PC-3 (cell line): ENCODE data around the gene MPST. TPM values are rescaled to one million over a fixed set of nuclear protein-coding genes. Genes with fewer than 3 reads are reported as not detected.

Source experiments
- ATAC-seq: fragments of 200-7000 bp; cut with Tn5 transposase; 2 replicates; pipeline ENCODE4 v1.9.1; 2020; ENCODE audit warnings: mild to moderate bottlenecking, moderate library complexity
- BruUV-seq: library from RNA; stranded (reverse); fragments of 400-500 nt; replicated peaks from 2 replicates; lab custom pipeline; 2021; lab: Mats Ljungman, UMichigan
- CTCF ChIA-PET: fragments of 300-600 bp; sonication (Branson Sonifier 250); formaldehyde crosslinking; loops from one replicate; lab custom pipeline; 2022; ENCODE audit warnings: antibody characterized with exemption; lab: Charles Lee
- POLR2A ChIA-PET: fragments of 300-600 bp; sonication (Branson Sonifier 250); formaldehyde crosslinking; loops from one replicate; lab custom pipeline; 2022; ENCODE audit warnings: antibody characterized with exemption; ENCODE audit not compliant: unreplicated experiment; lab: Charles Lee
- DNase-seq: peaks from one replicate; pipeline ENCODE4 v3.0.0-alpha.2; 2015
- H2AFZ ChIP-seq: fragments of 300-600 bp; sonication (generic); 2 replicates; pipeline ENCODE4 v1.6.0; 2016; ENCODE audit warnings: antibody characterized with exemption, low read length
- H3F3A ChIP-seq: fragments of 300-600 bp; sonication (generic); one replicate; pipeline ENCODE4 v1.6.0; 2017; ENCODE audit warnings: antibody characterized with exemption, low read length, control low read depth, mild to moderate bottlenecking; ENCODE audit not compliant: unreplicated experiment
- H3K27ac ChIP-seq: fragments of 300-600 bp; sonication (generic); 2 replicates; pipeline ENCODE4 v1.5.1; 2016; ENCODE audit warnings: mild to moderate bottlenecking, low read length
- H3K27me3 ChIP-seq: fragments of 300-600 bp; sonication (generic); 2 replicates; pipeline ENCODE4 v1.6.1; 2016; ENCODE audit warnings: low read length, mixed read lengths
- H3K36me3 ChIP-seq: fragments of 300-600 bp; sonication (generic); 2 replicates; pipeline ENCODE4 v1.6.1; 2016; ENCODE audit warnings: low read depth, mixed run types, low read length, mixed read lengths
- H3K4me1 ChIP-seq: fragments of 300-600 bp; sonication (generic); 2 replicates; pipeline ENCODE4 v1.5.1; 2016; ENCODE audit warnings: low read length; ENCODE audit not compliant: insufficient read depth
- H3K4me2 ChIP-seq: fragments of 300-600 bp; sonication (generic); 2 replicates; pipeline ENCODE4 v1.6.0; 2016; ENCODE audit warnings: low read length
- H3K4me3 ChIP-seq: fragments of 300-600 bp; sonication (generic); 2 replicates; pipeline ENCODE4 v1.5.1; 2016; ENCODE audit warnings: mild to moderate bottlenecking, low read length, mixed read lengths
- H3K79me2 ChIP-seq: fragments of 300-600 bp; sonication (generic); 2 replicates; pipeline ENCODE4 v1.6.1; 2017; ENCODE audit warnings: low read length, mixed read lengths
- H3K9ac ChIP-seq: fragments of 300-600 bp; sonication (generic); 2 replicates; pipeline ENCODE4 v1.6.0; 2016; ENCODE audit warnings: mild to moderate bottlenecking, low read length
- H3K9me2 ChIP-seq: fragments of 300-600 bp; sonication (generic); replicated peaks from 2 replicates; pipeline ENCODE4 v1.6.1; 2016; ENCODE audit warnings: mixed run types, low read length, mixed read lengths
- H3K9me3 ChIP-seq: fragments of 300-600 bp; sonication (generic); 2 replicates; pipeline ENCODE4 v1.6.1; 2016; ENCODE audit warnings: low read length, mixed read lengths
- H4K20me1 ChIP-seq: fragments of 300-600 bp; sonication (generic); 2 replicates; pipeline ENCODE4 v1.6.1; 2016; ENCODE audit warnings: low read length, mixed read lengths
- EZH2 ChIP-seq: fragments of 300-600 bp; sonication (generic); IDR thresholded peaks from one replicate; pipeline ENCODE4 v1.6.1; 2017; ENCODE audit warnings: antibody characterized with exemption, mild to moderate bottlenecking, low read length; ENCODE audit not compliant: unreplicated experiment
- EZH2phosphoT487 ChIP-seq: fragments of 300-600 bp; sonication (generic); IDR thresholded peaks from 2 replicates; pipeline ENCODE4 v1.6.1; 2018; ENCODE audit warnings: mild to moderate bottlenecking, antibody characterized with exemption, low read length, borderline replicate concordance
- intact Hi-C: fragments of 100-400 bp; cut with micrococcal nuclease; formaldehyde crosslinking; loops from 2 replicates; pipeline ENCODE4 v1.9.0; 2023
- total RNA-seq: library from RNA; depleted of rRNA; stranded (reverse); fragments of >200 nt; gene quantifications from 2 replicates; pipeline ENCODE4 v1.2.3, GENCODE V29; 2014
- TF ChIP-seq, protein P1 (sequence below): fragments of 300-600 bp; sonication (generic); conservative IDR thresholded peaks from 2 replicates; pipeline ENCODE4 v1.5.1; 2017; ENCODE audit warnings: antibody characterized with exemption, low read depth, mild to moderate bottlenecking, low read length

Gene MPST
- total RNA-seq, 1 experiment from 2014 or later = 97.0 TPM

DNA sequence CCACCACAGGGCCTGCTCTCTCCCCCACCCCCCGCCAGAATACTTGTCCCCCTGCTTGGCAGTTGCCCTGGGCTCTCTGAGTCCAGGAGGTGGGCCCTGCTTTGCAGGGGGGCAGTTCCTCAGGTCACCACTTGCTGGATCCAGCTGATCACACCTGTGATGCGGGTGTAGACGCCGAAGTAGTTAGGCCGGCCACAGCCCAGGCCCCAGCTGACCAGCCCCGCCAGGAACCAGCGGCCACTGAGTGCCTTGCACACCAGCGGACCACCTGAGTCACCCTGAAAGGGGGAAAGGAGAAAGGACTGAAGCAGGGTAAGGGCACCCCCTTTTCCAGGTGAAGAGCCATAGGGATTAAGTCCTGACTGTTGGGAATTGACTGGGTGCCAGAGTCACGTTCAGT lies 46.4 kb downstream of the MPST start:
- no peaks in the 10 kb centered on the region for H3K9me3 ChIP-seq
- no peak for ATAC-seq
- CTCF ChIA-PET = no interaction called here

DNA sequence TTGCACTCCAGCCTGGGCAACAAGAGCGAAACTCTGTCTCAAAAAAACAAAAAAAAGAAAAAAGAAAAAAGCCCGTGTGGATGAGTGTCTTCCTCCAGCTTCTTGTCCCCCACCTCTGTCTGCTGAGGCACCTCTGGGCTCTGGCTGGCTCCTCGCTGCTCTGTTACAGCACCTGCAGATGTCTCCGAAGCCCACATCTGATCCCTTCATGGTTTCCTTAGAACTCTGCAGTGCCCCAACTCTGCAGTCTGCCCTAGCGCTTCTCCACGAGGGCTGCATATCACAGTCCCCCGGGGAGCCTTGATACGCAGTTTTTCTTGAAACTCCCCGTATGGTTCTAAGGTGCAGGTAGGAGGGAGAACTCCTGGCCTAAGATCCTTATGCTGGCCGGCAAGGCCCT lies 47.9 kb downstream of the MPST start:
- BruUV-seq = no TSS peak

More for the DNA sequence above, 46.4 kb downstream of the MPST start:
- intact Hi-C loops = no loop called here
- BruUV-seq = no TSS peak
- DNase-seq = no peak
- no peak overlapping the region for H3K4me3 ChIP-seq
- H3K9me2 ChIP-seq = no peaks in the 10 kb centered on the region
- no peak overlapping the region for H3K4me2 ChIP-seq
- no peaks in the 10 kb centered on the region for H4K20me1 ChIP-seq
- H3K9ac ChIP-seq = no peak overlapping the region
- no peak overlapping the region for H3K27ac ChIP-seq
- no peaks in the 10 kb centered on the region for H3K27me3 ChIP-seq
- no peaks in the 10 kb centered on the region for H3F3A ChIP-seq
- POLR2A ChIA-PET = no interaction called here
- TF ChIP-seq EZH2phosphoT487 (no peak), EZH2 (no peak)
- TF ChIP-seq, protein P1, sequence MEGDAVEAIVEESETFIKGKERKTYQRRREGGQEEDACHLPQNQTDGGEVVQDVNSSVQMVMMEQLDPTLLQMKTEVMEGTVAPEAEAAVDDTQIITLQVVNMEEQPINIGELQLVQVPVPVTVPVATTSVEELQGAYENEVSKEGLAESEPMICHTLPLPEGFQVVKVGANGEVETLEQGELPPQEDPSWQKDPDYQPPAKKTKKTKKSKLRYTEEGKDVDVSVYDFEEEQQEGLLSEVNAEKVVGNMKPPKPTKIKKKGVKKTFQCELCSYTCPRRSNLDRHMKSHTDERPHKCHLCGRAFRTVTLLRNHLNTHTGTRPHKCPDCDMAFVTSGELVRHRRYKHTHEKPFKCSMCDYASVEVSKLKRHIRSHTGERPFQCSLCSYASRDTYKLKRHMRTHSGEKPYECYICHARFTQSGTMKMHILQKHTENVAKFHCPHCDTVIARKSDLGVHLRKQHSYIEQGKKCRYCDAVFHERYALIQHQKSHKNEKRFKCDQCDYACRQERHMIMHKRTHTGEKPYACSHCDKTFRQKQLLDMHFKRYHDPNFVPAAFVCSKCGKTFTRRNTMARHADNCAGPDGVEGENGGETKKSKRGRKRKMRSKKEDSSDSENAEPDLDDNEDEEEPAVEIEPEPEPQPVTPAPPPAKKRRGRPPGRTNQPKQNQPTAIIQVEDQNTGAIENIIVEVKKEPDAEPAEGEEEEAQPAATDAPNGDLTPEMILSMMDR = no peak
- no peak overlapping the region for H2AFZ ChIP-seq
- H3K4me1 ChIP-seq = no peaks in the 10 kb centered on the region
- H3K36me3 ChIP-seq = no peaks in the 10 kb centered on the region
- H3K79me2 ChIP-seq = no peaks in the 10 kb centered on the region

DNA sequence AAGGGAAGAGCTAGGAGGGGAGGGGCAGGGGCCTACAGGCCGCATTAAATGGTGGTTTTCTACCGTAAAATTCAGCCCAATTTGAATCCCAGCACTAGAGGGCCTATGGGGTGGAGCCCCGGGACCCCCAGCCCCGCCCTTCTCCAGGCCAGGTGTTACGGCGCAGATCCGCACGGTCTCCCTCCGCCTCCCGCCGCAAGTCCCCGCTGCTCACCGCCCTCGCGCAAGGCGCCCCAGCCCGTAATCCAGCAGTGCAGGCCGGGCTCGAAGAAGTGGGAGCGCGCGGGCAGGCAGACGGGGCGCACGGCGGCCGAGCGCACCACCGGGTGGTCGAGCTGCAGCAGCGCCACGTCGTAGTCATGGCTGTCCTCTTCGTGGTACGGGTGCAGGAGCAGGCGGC lies 49.3 kb downstream of the MPST start:
- no peaks in the 10 kb centered on the region for H3K9me2 ChIP-seq
- no peaks in the 10 kb centered on the region for H3K9me3 ChIP-seq
- ATAC-seq = no peak
- H3K4me1 ChIP-seq = no peaks in the 10 kb centered on the region
- intact Hi-C loops = no loop called here
- H3K36me3 ChIP-seq = no peaks in the 10 kb centered on the region
- no peak overlapping the region for H3K4me3 ChIP-seq
- H3K9ac ChIP-seq = no peak overlapping the region
- DNase-seq = no peak
- no TSS peak for BruUV-seq
- CTCF ChIA-PET = no interaction called here
- no peaks in the 10 kb centered on the region for H4K20me1 ChIP-seq
- TF ChIP-seq EZH2phosphoT487 (no peak), EZH2 (no peak)
- TF ChIP-seq, protein P1 = no peak
- H3K4me2 ChIP-seq = no peak overlapping the region
- no peak overlapping the region for H2AFZ ChIP-seq
- POLR2A ChIA-PET = no interaction called here
- no peaks in the 10 kb centered on the region for H3K27me3 ChIP-seq
- no peaks in the 10 kb centered on the region for H3K79me2 ChIP-seq
- H3F3A ChIP-seq = no peaks in the 10 kb centered on the region
- H3K27ac ChIP-seq = no peak overlapping the region

More for the DNA sequence above, 47.9 kb downstream of the MPST start:
- DNase-seq (no peak), ATAC-seq (no peak)
- ChIA-PET POLR2A (no interaction called here), CTCF (no interaction called here)
- Histone ChIP-seq H3K27ac (no peak overlapping the region), H4K20me1 (no peaks in the 10 kb centered on the region), H3K9me3 (no peaks in the 10 kb centered on the region), H3K4me3 (no peak overlapping the region), H2AFZ (no peak overlapping the region), H3F3A (no peaks in the 10 kb centered on the region), H3K9ac (no peak overlapping the region), H3K4me1 (no peaks in the 10 kb centered on the region), H3K27me3 (no peaks in the 10 kb centered on the region), H3K36me3 (no peaks in the 10 kb centered on the region), H3K79me2 (no peaks in the 10 kb centered on the region), H3K4me2 (no peak overlapping the region), H3K9me2 (no peaks in the 10 kb centered on the region)
- TF ChIP-seq EZH2phosphoT487 (no peak), EZH2 (no peak)
- TF ChIP-seq, protein P1 = no peak
- intact Hi-C loops = no loop called here
